CD8-positive, alpha-beta memory T cell (primary cell): ENCODE measurements around the gene ZNF784. TPM values are rescaled to one million over a fixed set of nuclear protein-coding genes. Genes with fewer than 3 reads are reported as not detected.
A peak's percentile ranks its signal among the peaks of the same experiment; 100 is the strongest.

Experiments used
- CTCF ChIA-PET: fragments of 350-600 bp; sonication (Branson Sonifier 250); formaldehyde crosslinking; loops from one replicate; lab custom pipeline; 2021; ENCODE audit warnings: antibody characterized with exemption; lab: Charles Lee
- POLR2A ChIA-PET: fragments of 350-600 bp; sonication (Branson Sonifier 250); formaldehyde crosslinking; loops from one replicate; lab custom pipeline; 2021; ENCODE audit warnings: antibody characterized with exemption; lab: Charles Lee
- DNase-seq, 5 donors: peaks; one replicate each; pipeline versions ENCODE4 v3.0.0 to v3.0.0-alpha.2; 2020 to 2022; ENCODE audit warnings: mixed read lengths in 1 of 5
- H3K27ac ChIP-seq: one replicate; pipeline ENCODE4 v1.7.0; 2013; ENCODE audit warnings: low read depth, mild to moderate bottlenecking, low read length, moderate library complexity
- H3K27me3 ChIP-seq: 2 replicates; pipeline ENCODE4 v1.7.0; 2013; ENCODE audit warnings: low read length, mild to moderate bottlenecking; ENCODE audit not compliant: insufficient read depth, poor library complexity, severe bottlenecking
- H3K36me3 ChIP-seq: 2 replicates; pipeline ENCODE4 v1.7.0; 2013; ENCODE audit warnings: mild to moderate bottlenecking, low read length, moderate library complexity; ENCODE audit not compliant: insufficient read depth
- H3K4me1 ChIP-seq: 2 replicates; pipeline ENCODE4 v1.7.0; 2013; ENCODE audit warnings: mild to moderate bottlenecking, low read length, moderate library complexity; ENCODE audit not compliant: insufficient read depth
- H3K4me3 ChIP-seq: 2 replicates; pipeline ENCODE4 v1.7.0; 2013; ENCODE audit warnings: mild to moderate bottlenecking, low read length
- H3K9me3 ChIP-seq: 2 replicates; pipeline ENCODE4 v1.7.0; 2013; ENCODE audit warnings: mild to moderate bottlenecking, low read length
- H3K27ac Mint-ChIP-seq, 8 donors: one replicate each; pipeline ENCODE4 v1.8.0; 2020 to 2021; ENCODE audit warnings: mixed read lengths in 8 of 8, mild to moderate bottlenecking in 6 of 8, inconsistent platforms in 3 of 8, moderate library complexity in 3 of 8
- H3K27me3 Mint-ChIP-seq, 2 donors: one replicate each; pipeline ENCODE4 v1.8.0; 2020 to 2021; ENCODE audit warnings: mixed read lengths in 2 of 2, mild to moderate bottlenecking in 1 of 2, moderate library complexity in 1 of 2
- H3K36me3 Mint-ChIP-seq, 3 donors: one replicate each; pipeline ENCODE4 v1.8.0; 2020 to 2021; ENCODE audit warnings: mixed read lengths in 3 of 3, inconsistent platforms in 1 of 3, mild to moderate bottlenecking in 1 of 3
- H3K4me1 Mint-ChIP-seq, 3 donors: one replicate each; pipeline ENCODE4 v1.8.0; 2020 to 2021; ENCODE audit warnings: mixed read lengths in 3 of 3, inconsistent platforms in 1 of 3, mild to moderate bottlenecking in 1 of 3
- H3K4me3 Mint-ChIP-seq, 7 donors: one replicate each; pipeline ENCODE4 v1.8.0; 2020 to 2021; ENCODE audit warnings: mixed read lengths in 7 of 7, mild to moderate bottlenecking in 6 of 7, moderate library complexity in 4 of 7, inconsistent platforms in 2 of 7
- H3K9me3 Mint-ChIP-seq, 5 donors: one replicate each; pipeline ENCODE4 v1.8.0; 2020 to 2022; ENCODE audit warnings: mixed read lengths in 5 of 5, mild to moderate bottlenecking in 3 of 5, moderate library complexity in 2 of 5, inconsistent platforms in 1 of 5
- polyA plus RNA-seq: library from polyadenylated mRNA; unstranded; fragments of 300-500 nt; fragmentation: Illumina TruSeq; gene quantifications from one replicate; pipeline ENCODE4 v1.2.3, GENCODE V29; 2021
- total RNA-seq, 2 experiments: library from RNA; stranded (reverse); gene quantifications; one replicate each; pipeline ENCODE4 v1.2.3, GENCODE V29; 2021

ZNF784 gene
- total and polyA plus RNA-seq, 3 experiments from 2014 or later = 1.0 to 2.9 (median 2.6) TPM

DNA sequence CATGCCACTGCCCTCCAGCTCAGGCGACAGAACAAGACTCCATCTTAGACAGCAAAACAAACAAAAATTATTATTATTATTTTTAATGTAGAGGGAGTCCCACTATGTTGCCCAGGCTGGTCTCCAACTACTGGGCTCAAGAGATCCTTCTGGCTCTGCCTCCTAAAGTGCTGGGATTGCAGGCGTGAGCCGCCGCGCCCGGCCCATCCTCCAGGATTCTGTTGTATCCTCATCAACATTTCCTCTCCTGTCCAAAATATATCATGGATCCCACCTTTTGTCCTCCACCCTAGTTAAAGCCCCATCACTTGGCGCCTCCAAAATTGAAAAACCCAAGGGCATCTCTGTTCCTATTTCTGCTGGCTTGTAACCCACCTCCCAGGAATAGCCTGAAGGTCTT, 1.2 kb downstream of the ZNF784 start:
- ChIA-PET CTCF (interaction anchor here (1.1 to 6.5 kb wide), 3 partner anchors 13 to 107 kb away, joined by 3 to 67 read pairs (median 4); partner anchors contain the start of gene ZNF865), POLR2A (interaction anchor here (0.7 to 2.7 kb wide), 2 partner anchors 11 to 16 kb away, joined by 3 to 22 read pairs; no protein-coding TSS in a partner anchor)
- H3K27ac ChIP-seq = no peak overlapping the region

DNA sequence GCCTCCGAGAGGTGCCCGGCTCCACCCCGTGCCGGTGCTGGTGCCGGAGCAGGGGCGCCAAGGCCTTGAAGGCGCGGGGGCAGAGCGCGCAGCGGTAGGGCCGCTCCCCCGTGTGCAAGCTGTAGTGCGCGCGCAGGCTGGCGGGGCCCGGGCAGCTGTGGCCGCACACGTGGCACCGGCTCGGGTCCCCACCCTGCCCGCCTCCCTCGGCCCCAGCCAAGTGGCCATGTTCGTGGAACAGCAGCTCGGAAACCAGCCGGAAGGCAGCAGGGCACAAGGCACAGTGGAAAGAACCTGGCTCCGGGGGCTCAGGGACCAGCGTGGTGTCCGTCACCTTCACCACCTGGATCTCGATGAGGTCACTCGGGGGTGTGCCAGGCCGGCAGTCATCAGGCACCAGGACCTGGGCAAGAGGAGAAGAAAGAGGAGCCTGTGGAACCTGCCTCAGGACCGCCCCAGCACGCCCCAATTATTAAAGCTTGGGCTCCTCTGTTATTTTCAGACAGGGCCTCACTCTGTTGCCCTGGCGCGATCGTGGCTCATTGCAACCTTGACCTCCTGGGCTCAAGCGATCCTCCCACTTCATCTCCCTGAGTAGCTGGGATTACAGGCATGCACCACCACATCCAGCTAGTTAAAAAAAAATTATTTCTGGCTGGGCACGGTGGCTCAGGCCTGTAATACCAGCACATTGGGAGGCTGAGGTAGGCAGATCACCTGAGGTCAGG, 2.0 kb downstream of the ZNF784 start:
- no peaks in the 10 kb centered on the region for H3K27me3 ChIP-seq
- H3K4me1 Mint-ChIP-seq = peaks cover 47 to 63% (median 58%) of the 10 kb centered on the region in 3 donors

More for the DNA sequence above, 1.2 kb downstream of the ZNF784 start:
- H3K4me1 ChIP-seq = peaks cover 47% of the 10 kb centered on the region
- Mint-ChIP-seq H3K27me3 (no peaks in the 10 kb centered on the region), H3K36me3 (peaks cover 0 to 5% (median 3%) of the 10 kb centered on the region in 3 donors), H3K27ac (peak overlapping the region in 3 of 8 donors; percentile 47 to 97 (median 94)), H3K4me3 (peak overlapping the region in 1 of 7 donors; percentile 96), H3K4me1 (peaks cover 45 to 65% (median 62%) of the 10 kb centered on the region in 3 donors), H3K9me3 (no peaks in the 10 kb centered on the region)
- H3K4me3 ChIP-seq = no peak overlapping the region
- H3K27me3 ChIP-seq = no peaks in the 10 kb centered on the region
- H3K9me3 ChIP-seq = no peaks in the 10 kb centered on the region
- no peaks in the 10 kb centered on the region for H3K36me3 ChIP-seq
- no peak for DNase-seq

DNA sequence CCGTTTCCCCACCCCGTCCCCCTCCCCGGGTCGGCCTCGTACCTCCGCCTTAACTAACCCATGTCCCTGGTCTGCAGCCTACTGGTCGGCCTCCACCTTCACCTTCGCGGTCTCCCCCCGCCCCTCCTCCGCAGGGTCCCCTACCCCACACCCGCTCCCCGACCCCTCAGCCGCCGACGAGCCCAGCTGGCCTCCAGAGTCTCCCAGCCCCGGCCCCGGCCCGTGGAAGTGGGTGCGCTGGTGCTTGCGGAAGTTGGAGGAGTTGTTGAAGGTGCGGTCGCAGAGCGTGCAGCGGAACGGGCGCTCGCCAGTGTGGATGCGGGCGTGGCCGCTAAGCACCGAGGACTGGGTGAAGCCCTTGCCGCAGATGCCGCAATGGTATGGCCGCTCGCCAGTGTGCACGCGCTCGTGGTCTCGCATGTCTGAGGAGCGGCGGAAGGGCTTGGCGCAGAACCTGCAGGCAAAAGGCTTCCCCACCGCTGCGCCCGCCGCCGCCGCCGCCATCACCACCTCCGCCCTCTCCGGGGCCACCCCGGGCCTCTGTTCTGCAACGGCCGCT, 2.6 kb downstream of the ZNF784 start:
- Mint-ChIP-seq H3K27ac (no peak overlapping the region), H3K27me3 (no peaks in the 10 kb centered on the region), H3K9me3 (no peaks in the 10 kb centered on the region), H3K36me3 (peaks cover 0 to 14% (median 9%) of the 10 kb centered on the region in 3 donors), H3K4me3 (no peak overlapping the region), H3K4me1 (peaks cover 42 to 58% (median 51%) of the 10 kb centered on the region in 3 donors)
- Histone ChIP-seq H3K27ac (no peak overlapping the region), H3K4me3 (no peak overlapping the region), H3K27me3 (no peaks in the 10 kb centered on the region), H3K9me3 (no peaks in the 10 kb centered on the region), H3K36me3 (no peaks in the 10 kb centered on the region), H3K4me1 (peaks cover 40% of the 10 kb centered on the region)
- ChIA-PET POLR2A (interaction anchor here (0.5 kb wide), 1 partner anchor 556 kb away, joined by 3 read pairs; no protein-coding TSS in a partner anchor), CTCF (interaction anchor here (6.5 kb wide), 1 partner anchor 15 kb away, joined by 67 read pairs; the partner anchor contains the start of gene ZNF865)
- peak in 1 of 5 donors; percentile 48 for DNase-seq

More for the DNA sequence above, 2.0 kb downstream of the ZNF784 start:
- H3K27me3 Mint-ChIP-seq = no peaks in the 10 kb centered on the region
- ChIA-PET CTCF (interaction anchor here (6.5 kb wide), 1 partner anchor 16 kb away, joined by 67 read pairs; the partner anchor contains the start of gene ZNF865), POLR2A (no interaction called here)
- H3K36me3 ChIP-seq = no peaks in the 10 kb centered on the region
- no peak overlapping the region for H3K4me3 Mint-ChIP-seq
- no peaks in the 10 kb centered on the region for H3K9me3 ChIP-seq
- H3K9me3 Mint-ChIP-seq = no peaks in the 10 kb centered on the region
- H3K36me3 Mint-ChIP-seq = peaks cover 0 to 8% (median 7%) of the 10 kb centered on the region in 3 donors
- peak in 1 of 5 donors; percentile 36 for DNase-seq
- no peak overlapping the region for H3K27ac Mint-ChIP-seq
- no peak overlapping the region for H3K27ac ChIP-seq
- H3K4me1 ChIP-seq = peaks cover 47% of the 10 kb centered on the region
- H3K4me3 ChIP-seq = no peak overlapping the region

DNA sequence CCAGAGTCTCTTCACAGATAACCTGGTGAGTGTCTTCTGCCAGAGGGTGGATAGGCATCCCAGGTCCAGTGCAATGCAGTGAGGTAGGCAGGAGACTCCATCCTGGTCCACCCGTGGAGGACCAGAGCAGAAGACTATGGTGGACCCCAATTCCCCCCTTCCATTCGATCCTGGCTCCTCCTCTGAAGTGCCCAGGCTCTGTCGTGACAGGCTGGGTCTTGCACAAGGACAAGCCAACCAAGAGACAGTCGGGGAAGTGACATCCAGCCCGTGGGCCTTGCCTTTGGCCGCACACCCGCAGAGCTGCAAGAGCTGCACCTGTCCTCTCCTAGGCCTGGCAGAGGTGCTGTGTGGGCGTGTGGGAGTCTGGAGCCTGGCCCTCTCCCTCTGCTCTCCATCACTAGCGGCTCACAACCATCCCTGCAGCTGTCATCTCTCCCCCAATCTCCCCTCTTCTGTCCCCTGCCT, 3.1 kb downstream of the ZNF784 start:
- H3K27me3 Mint-ChIP-seq = no peaks in the 10 kb centered on the region
- peaks cover 35% of the 10 kb centered on the region for H3K4me1 ChIP-seq
- POLR2A ChIA-PET = interaction anchor here (0.5 kb wide), 1 partner anchor 556 kb away, joined by 3 read pairs; no protein-coding TSS in a partner anchor

DNA sequence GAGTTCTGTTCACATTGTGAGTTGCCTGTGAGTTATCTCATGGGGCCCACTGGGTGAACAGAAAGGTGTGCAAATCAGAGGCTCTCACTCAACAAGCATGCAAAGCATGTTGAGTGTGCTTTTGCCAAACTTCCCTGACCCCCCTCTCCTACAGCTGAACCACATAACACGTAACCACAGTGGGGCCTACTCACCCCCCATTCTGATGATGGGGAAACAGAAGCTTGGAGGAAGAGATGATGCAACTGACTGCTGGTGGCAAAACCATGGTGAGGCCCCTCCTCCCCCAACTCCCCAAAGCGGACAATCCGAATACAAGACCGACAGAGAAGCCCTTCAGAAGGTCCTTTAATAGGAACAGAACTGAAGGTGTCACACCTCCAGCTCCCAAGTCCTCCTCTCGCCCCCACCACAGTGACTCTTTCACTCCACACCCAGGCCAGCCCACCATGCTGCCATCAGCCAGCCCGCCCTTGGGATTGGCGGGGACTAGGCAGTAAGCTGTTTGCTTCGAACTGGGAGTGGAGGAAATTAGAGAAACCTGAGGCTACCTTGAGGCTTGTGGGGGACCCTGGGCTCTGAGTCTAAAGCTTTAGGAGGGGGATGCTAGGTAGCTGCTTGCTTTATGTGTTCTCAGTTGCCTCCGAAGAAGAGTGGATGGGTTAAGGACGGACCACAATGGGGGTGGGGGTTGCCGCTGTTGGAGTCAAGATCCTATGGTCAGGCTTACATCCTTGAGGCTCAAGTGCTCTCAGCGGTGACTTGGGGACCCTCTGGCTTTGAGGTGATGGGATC, 3.8 kb downstream of the ZNF784 start:
- no peaks in the 10 kb centered on the region for H3K36me3 ChIP-seq
- H3K9me3 ChIP-seq = no peaks in the 10 kb centered on the region
- H3K4me1 Mint-ChIP-seq = peaks cover 33 to 48% (median 40%) of the 10 kb centered on the region in 3 donors
- H3K27ac ChIP-seq = no peak overlapping the region
- no peaks in the 10 kb centered on the region for H3K27me3 ChIP-seq
- peak overlapping the region in 2 of 7 donors; percentile 39 to 40 for H3K4me3 Mint-ChIP-seq
- no peaks in the 10 kb centered on the region for H3K27me3 Mint-ChIP-seq
- peaks cover 0 to 20% (median 9%) of the 10 kb centered on the region in 3 donors for H3K36me3 Mint-ChIP-seq
- no peak overlapping the region for H3K4me3 ChIP-seq
- POLR2A ChIA-PET = no interaction called here
- H3K4me1 ChIP-seq = peaks cover 29% of the 10 kb centered on the region
- CTCF ChIA-PET = interaction anchor here (1.1 to 3.5 kb wide), 4 partner anchors 12 to 116 kb away, joined by 3 to 22 read pairs (median 8); partner anchors contain the start of genes ZNF581 and ZNF865
- H3K9me3 Mint-ChIP-seq = no peaks in the 10 kb centered on the region
- DNase-seq = peak in 1 of 5 donors; percentile 66
- peak overlapping the region in 7 of 8 donors; percentile 59 to 84 (median 75) for H3K27ac Mint-ChIP-seq

More for the DNA sequence above, 3.1 kb downstream of the ZNF784 start:
- H3K27me3 ChIP-seq = no peaks in the 10 kb centered on the region
- H3K4me3 Mint-ChIP-seq = peak overlapping the region in 1 of 7 donors; percentile 40
- no peaks in the 10 kb centered on the region for H3K9me3 ChIP-seq
- CTCF ChIA-PET = interaction anchor here (1.1 to 6.5 kb wide), 5 partner anchors 11 to 117 kb away, joined by 3 to 67 read pairs (median 10); partner anchors contain the start of genes ZNF581 and ZNF865
- DNase-seq = no peak
- no peak overlapping the region for H3K4me3 ChIP-seq
- peaks cover 37 to 53% (median 46%) of the 10 kb centered on the region in 3 donors for H3K4me1 Mint-ChIP-seq
- H3K9me3 Mint-ChIP-seq = no peaks in the 10 kb centered on the region
- H3K27ac Mint-ChIP-seq = no peak overlapping the region
- no peak overlapping the region for H3K27ac ChIP-seq
- no peaks in the 10 kb centered on the region for H3K36me3 ChIP-seq
- peaks cover 0 to 18% (median 9%) of the 10 kb centered on the region in 3 donors for H3K36me3 Mint-ChIP-seq

DNA sequence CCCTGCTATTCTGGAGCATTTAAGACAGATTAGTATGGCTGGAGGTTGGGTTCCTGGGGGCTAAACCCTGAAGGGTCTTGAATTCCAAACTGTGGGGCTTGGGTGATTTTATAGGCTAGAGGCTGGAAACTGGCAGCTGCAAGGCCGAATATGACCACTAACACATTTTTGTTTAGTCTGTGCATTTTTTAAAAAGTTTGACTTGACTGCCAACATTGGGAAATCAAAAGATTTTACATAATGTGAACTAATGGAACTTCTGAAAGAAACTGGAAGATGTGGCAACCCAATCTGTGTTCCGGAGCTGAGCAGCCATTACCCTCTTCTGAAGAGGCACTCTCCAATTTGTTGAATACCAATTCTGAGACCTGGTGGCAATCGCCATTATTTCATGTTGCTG, 5.1 kb downstream of the ZNF784 start:
- Mint-ChIP-seq H3K36me3 (peaks cover 0 to 21% (median 9%) of the 10 kb centered on the region in 3 donors), H3K27ac (no peak overlapping the region), H3K27me3 (no peaks in the 10 kb centered on the region), H3K4me3 (no peak overlapping the region), H3K4me1 (peaks cover 26 to 37% (median 29%) of the 10 kb centered on the region in 3 donors), H3K9me3 (no peaks in the 10 kb centered on the region)
- Histone ChIP-seq H3K27me3 (no peaks in the 10 kb centered on the region), H3K27ac (no peak overlapping the region), H3K4me1 (peaks cover 18% of the 10 kb centered on the region), H3K36me3 (no peaks in the 10 kb centered on the region), H3K9me3 (no peaks in the 10 kb centered on the region), H3K4me3 (no peak overlapping the region)
- CTCF ChIA-PET = interaction anchor here (1.1 to 3.5 kb wide), 2 partner anchors 13 to 152 kb away, joined by 3 to 22 read pairs; no protein-coding TSS in a partner anchor
- POLR2A ChIA-PET = no interaction called here
- no peak for DNase-seq

DNA sequence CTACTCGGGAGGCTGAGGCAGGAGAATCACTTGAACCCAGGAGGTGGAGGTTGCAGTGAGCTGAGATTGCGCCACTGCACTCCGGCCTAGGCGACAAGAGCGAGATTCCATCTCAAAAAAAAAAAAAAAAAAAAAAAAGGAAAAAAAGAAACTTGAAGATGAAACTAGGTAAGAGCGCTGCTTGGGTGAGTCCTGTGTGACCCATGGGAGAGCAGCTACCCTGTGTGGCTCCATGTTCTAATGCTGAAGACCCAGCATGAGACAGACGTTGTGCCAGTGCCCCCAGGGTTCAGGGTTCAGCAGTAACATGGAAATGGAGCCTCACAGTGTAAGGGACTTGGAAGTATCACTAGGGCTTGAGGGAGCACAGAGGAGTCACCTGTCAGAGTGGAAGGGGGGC, 5.9 kb downstream of the ZNF784 start:
- Histone ChIP-seq H3K27ac (no peak overlapping the region), H3K4me3 (no peak overlapping the region), H3K4me1 (peaks cover 12% of the 10 kb centered on the region), H3K27me3 (no peaks in the 10 kb centered on the region), H3K9me3 (no peaks in the 10 kb centered on the region), H3K36me3 (no peaks in the 10 kb centered on the region)
- Mint-ChIP-seq H3K4me1 (peaks cover 20 to 28% (median 21%) of the 10 kb centered on the region in 3 donors), H3K27ac (peak overlapping the region in 2 of 8 donors; percentile 74 to 75), H3K27me3 (no peaks in the 10 kb centered on the region), H3K9me3 (no peaks in the 10 kb centered on the region), H3K4me3 (no peak overlapping the region), H3K36me3 (peaks cover 0 to 22% (median 7%) of the 10 kb centered on the region in 3 donors)
- ChIA-PET POLR2A (interaction anchor here (0.6 to 0.7 kb wide), 2 partner anchors 34 to 46 kb away, joined by 4 to 10 read pairs; no protein-coding TSS in a partner anchor), CTCF (interaction anchor here (0.6 to 3.5 kb wide), 4 partner anchors 12 to 151 kb away, joined by 3 to 22 read pairs (median 6); partner anchors contain the start of gene ZNF865)
- DNase-seq = no peak
